Activated T-cell treated with anti-CD3 and anti-CD28 coated beads, Interleukin-2, amount 50 U/mL, for 48 hours (primary cell): ENCODE results near the gene GON7.

Experiments used
- DNase-seq, 2 experiments: peaks; one replicate each; pipeline ENCODE4 v3.0.0-alpha.2; 2020

GON7 gene

DNA sequence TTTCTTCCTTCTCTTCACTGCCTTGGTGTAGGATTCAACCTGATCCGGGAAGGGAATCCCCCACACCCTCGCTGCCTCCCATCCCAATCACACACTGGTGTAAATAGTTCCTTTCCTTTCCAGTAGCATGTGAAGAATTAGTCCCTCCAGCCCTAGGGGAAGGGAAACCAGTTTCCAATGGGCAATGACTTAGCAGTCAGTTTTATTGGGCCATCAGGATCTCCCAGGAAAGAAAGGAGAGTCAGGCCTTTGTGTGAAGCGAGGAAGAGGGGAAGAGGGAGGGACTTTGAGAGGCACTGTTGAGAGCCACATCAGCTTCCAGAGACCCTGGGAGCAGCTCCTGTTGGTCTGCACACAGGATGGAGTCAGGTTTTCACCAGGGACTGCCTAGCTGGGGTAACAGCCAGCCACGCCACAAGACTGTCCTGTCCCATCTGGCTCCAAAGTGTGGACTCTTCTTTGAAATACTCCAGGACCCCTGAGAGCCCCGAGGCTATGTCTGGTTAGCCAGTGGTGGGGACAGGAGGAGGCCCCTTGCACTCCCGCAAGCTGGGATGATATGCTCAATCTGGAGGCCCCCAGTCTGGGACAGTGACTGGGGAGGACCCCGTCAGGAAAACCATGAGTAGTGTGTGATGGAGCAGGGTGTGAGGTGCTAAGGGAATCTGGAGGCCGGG, 50.0 kb downstream of the GON7 start:
- no peak for DNase-seq

DNA sequence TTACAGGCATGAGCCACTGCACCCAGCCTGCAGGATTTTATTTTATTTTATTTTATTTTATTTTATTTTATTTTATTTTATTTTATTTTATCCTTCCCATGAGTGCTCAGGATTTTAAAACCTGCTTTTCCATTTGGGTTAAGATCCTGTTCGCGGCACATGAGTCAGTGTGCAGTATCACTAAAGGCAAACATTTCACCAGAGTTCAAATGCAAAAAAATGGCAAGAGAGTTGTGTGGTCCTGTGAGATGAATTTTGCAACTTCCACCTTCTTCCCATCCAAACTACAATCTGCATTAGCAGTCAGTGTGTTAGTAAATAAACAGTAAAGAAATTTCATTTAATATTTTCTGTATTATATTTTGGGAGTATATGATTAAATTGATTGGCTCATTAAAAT, 51.2 kb downstream of the GON7 start:
- DNase-seq, result no peak

DNA sequence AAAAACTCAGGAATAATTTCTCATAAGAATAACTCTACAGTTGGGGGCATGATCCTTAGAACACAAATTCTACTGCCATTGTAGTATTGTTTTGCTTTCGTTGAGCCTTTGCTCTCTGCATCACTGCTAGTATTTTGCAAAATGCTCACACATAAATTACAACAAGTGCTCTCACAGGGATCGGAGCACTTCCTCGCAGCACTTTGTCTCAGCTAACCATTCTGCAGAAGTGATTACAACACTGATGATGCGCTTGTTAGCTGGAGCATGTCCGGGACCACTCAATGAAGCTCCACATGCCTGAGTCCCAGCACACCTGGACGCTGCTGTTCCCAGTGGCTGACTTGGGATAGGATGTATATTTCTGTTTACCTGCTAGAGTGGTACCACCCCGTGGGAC, 53.7 kb downstream of the GON7 start:
- DNase-seq, result no peak
